ENCODE results near the gene PPM1H. TPM values are rescaled to one million over a fixed set of nuclear protein-coding genes. Genes with fewer than 3 reads are reported as not detected.

The PPM1H gene
- total RNA-seq, 2 donors from 2014 or later: 46.4 to 74.4 TPM

GRCh38 chr12:62776997-62777396 is 158.0 kb downstream of the PPM1H start:
- H3K9me3 Mint-ChIP-seq: no peaks in the 10 kb centered on the region
- no peak overlapping the region for H3K4me3 Mint-ChIP-seq
- H3K27ac Mint-ChIP-seq: no peak overlapping the region
- no peaks in the 10 kb centered on the region for H3K27me3 ChIP-seq (ENCODE audit: control insufficient read depth, insufficient read depth, low read length, poor library complexity, severe bottlenecking)
- H3K4me3 ChIP-seq (ENCODE audit: low read length): no peak overlapping the region
- no peaks in the 10 kb centered on the region for H3K27me3 Mint-ChIP-seq (ENCODE audit: insufficient read depth)
- H3K27ac ChIP-seq (ENCODE audit: low read depth, low read length): no peak overlapping the region
- DNase-seq: no peak
- TF ChIP-seq CTCF (conservative IDR thresholded peaks at IDR 0.05): no peak
- no peaks in the 10 kb centered on the region for H3K9me3 ChIP-seq (ENCODE audit: control insufficient read depth, low read length)
- 93 to 100% methylated on average over 1 to 2 of the region's 2 CpGs for WGBS, 2 experiments (ENCODE audit: insufficient coverage in 1 of 2, insufficient read length in 1 of 2)
- H3K36me3 Mint-ChIP-seq (ENCODE audit: low read depth): peaks cover 1% of the 10 kb centered on the region
- H3K4me1 ChIP-seq (ENCODE audit: control insufficient read depth, insufficient read depth, low read length): no peaks in the 10 kb centered on the region
- H3K36me3 ChIP-seq (ENCODE audit: control insufficient read depth, insufficient read depth, low read length): no peaks in the 10 kb centered on the region
- no peak overlapping the region for H3K9ac ChIP-seq (ENCODE audit: extremely low read depth, low read length, poor library complexity, severe bottlenecking)
- H3K4me1 Mint-ChIP-seq: peaks cover 22% of the 10 kb centered on the region

GRCh38 chr12:62776575-62776974 is 158.4 kb downstream of the PPM1H start:
- no peak overlapping the region for H3K4me3 Mint-ChIP-seq
- peaks cover 24% of the 10 kb centered on the region for H3K4me1 Mint-ChIP-seq
- Histone ChIP-seq H3K27ac (ENCODE audit: low read depth, low read length) (no peak overlapping the region), H3K27me3 (ENCODE audit: control insufficient read depth, insufficient read depth, low read length, poor library complexity, severe bottlenecking) (no peaks in the 10 kb centered on the region), H3K9me3 (ENCODE audit: control insufficient read depth, low read length) (no peaks in the 10 kb centered on the region), H3K9ac (ENCODE audit: extremely low read depth, low read length, poor library complexity, severe bottlenecking) (no peak overlapping the region), H3K4me1 (ENCODE audit: control insufficient read depth, insufficient read depth, low read length) (peaks cover 2% of the 10 kb centered on the region), H3K4me3 (ENCODE audit: low read length) (no peak overlapping the region), H3K36me3 (ENCODE audit: control insufficient read depth, insufficient read depth, low read length) (no peaks in the 10 kb centered on the region)
- no peak for TF ChIP-seq CTCF (conservative IDR thresholded peaks at IDR 0.05)
- H3K9me3 Mint-ChIP-seq: no peaks in the 10 kb centered on the region
- DNase-seq: no peak
- H3K36me3 Mint-ChIP-seq (ENCODE audit: low read depth): peaks cover 1% of the 10 kb centered on the region
- H3K27me3 Mint-ChIP-seq (ENCODE audit: insufficient read depth): no peaks in the 10 kb centered on the region
- no peak overlapping the region for H3K27ac Mint-ChIP-seq

GRCh38 chr12:62774794-62775193 is 160.2 kb downstream of the PPM1H start:
- Histone ChIP-seq H3K4me1 (ENCODE audit: control insufficient read depth, insufficient read depth, low read length) (peaks cover 4% of the 10 kb centered on the region), H3K9me3 (ENCODE audit: control insufficient read depth, low read length) (no peaks in the 10 kb centered on the region), H3K27me3 (ENCODE audit: control insufficient read depth, insufficient read depth, low read length, poor library complexity, severe bottlenecking) (no peaks in the 10 kb centered on the region), H3K4me3 (ENCODE audit: low read length) (no peak overlapping the region), H3K9ac (ENCODE audit: extremely low read depth, low read length, poor library complexity, severe bottlenecking) (no peak overlapping the region), H3K36me3 (ENCODE audit: control insufficient read depth, insufficient read depth, low read length) (no peaks in the 10 kb centered on the region), H3K27ac (ENCODE audit: low read depth, low read length) (no peak overlapping the region)
- DNase-seq: no peak
- H3K27ac Mint-ChIP-seq: no peak overlapping the region
- H3K27me3 Mint-ChIP-seq (ENCODE audit: insufficient read depth): no peaks in the 10 kb centered on the region
- TF ChIP-seq CTCF (conservative IDR thresholded peaks at IDR 0.05): no peak
- H3K9me3 Mint-ChIP-seq: no peaks in the 10 kb centered on the region
- H3K4me1 Mint-ChIP-seq: peaks cover 30% of the 10 kb centered on the region
- WGBS, 2 experiments (ENCODE audit: insufficient coverage in 1 of 2, insufficient read length in 1 of 2): 96 to 97% methylated on average over 4 to 8 of the region's 8 CpGs
- no peak overlapping the region for H3K4me3 Mint-ChIP-seq
- peaks cover 1% of the 10 kb centered on the region for H3K36me3 Mint-ChIP-seq (ENCODE audit: low read depth)

Measured in endodermal cell (in vitro differentiated cells).